Measurements from ENCODE around the gene CLDN1.

Gene CLDN1

DNA sequence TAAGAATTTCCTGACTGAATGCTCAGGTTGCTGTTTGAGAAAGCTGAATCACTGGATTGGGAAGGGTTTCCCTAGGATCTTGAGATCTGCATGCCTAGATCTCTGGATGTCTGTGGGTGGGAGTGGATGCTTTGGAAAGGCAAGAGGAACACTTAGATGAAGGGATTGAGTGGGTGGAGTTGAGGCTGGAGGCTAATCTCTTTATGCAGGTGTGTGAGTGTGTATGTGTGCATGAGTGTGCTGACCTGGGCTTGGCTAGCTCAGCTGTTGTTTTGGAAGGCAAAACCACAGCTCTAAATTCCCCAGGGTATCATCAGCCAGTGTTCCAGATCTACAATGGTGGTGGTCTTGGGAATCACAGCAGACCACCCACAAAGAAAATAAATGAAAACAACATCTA, 60.5 kb downstream of the CLDN1 start:
- Mint-ChIP-seq H3K27me3 (no peaks in the 10 kb centered on the region), H3K27ac (no peak overlapping the region), H3K4me3 (no peak overlapping the region), H3K4me1 (no peaks in the 10 kb centered on the region), H3K9me3 (peaks cover 0 to 2% of the 10 kb centered on the region in 2 donors), H3K36me3 (no peaks in the 10 kb centered on the region)
- no peak for DNase-seq
- ATAC-seq (replicated peaks), result no peak

DNA sequence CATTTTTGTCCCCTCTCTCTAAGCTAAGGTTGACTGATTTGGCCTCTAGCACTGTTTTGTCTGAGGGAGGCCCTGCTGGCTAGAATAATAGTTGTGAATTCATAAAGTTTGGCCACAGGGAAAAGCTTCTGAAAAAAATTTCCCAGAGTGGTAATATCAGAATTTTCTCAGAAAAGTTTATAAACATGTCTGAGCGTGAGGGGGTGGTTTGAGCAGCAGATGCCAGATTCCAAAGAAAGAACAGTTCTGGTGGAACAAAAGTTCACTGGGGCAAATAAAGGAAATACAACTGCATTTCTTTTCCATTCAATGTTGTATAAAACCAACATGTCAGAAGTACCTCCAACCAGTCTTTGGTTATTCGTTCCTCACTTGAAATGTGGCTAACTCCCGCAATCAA, 61.2 kb downstream of the CLDN1 start:
- DNase-seq (no peak), ATAC-seq (replicated peaks) (no peak)
- Mint-ChIP-seq H3K9me3 (peaks cover 0 to 2% of the 10 kb centered on the region in 2 donors), H3K27me3 (no peaks in the 10 kb centered on the region), H3K36me3 (no peaks in the 10 kb centered on the region), H3K4me3 (no peak overlapping the region), H3K27ac (no peak overlapping the region), H3K4me1 (no peaks in the 10 kb centered on the region)

DNA sequence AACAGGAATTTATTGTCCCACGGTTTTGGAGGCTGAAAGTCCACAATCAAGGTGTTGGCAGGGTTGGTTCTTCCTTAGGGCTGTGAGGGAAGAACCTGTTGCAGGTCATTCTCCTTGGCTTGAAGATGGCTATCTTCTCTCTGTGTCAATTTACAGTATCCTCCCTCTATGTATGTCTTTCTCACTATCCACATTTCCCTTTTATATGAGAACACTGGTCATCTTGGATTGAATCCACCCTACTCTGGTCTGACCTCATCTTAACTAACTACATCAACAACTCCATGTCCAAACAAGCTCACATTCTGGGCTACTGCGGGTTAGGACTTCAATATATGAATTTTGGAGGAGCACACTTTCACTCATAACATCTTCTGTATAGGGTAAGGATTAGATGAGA, 61.9 kb downstream of the CLDN1 start:
- ATAC-seq (replicated peaks), result no peak
- DNase-seq, result no peak
- H3K27ac Mint-ChIP-seq, result no peak overlapping the region
- no peak overlapping the region for H3K4me3 Mint-ChIP-seq
- H3K4me1 Mint-ChIP-seq, result no peaks in the 10 kb centered on the region
- H3K9me3 Mint-ChIP-seq, result peaks cover 0 to 2% of the 10 kb centered on the region in 2 donors
- H3K27me3 Mint-ChIP-seq, result no peaks in the 10 kb centered on the region
- H3K36me3 Mint-ChIP-seq, result no peaks in the 10 kb centered on the region

DNA sequence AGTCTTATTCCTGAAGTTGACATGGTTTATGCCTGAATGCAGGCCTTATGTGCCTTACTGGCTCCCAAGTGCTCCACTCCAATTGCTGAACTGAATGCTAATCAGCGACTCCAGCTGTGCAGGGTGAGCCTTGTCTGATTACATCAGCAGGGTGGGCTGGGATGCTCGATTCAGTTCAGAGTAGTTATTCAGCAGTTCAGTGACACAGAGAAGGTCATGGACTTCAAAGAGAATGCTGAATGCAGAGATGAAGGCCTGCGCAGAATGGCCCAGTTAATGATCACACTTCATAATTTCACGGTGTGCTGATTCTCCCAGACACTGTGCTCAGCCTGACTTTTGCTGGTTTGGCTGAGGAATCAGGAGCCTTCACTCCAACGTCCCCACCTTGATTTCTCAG, 63.6 kb downstream of the CLDN1 start:
- Mint-ChIP-seq H3K27me3 (no peaks in the 10 kb centered on the region), H3K4me3 (no peak overlapping the region), H3K4me1 (no peaks in the 10 kb centered on the region), H3K36me3 (no peaks in the 10 kb centered on the region), H3K9me3 (peaks cover 0 to 2% of the 10 kb centered on the region in 2 donors), H3K27ac (no peak overlapping the region)
- ATAC-seq (replicated peaks) (no peak), DNase-seq (no peak)
